ENCODE data around the gene NME7. TPM values are rescaled to one million over a fixed set of nuclear protein-coding genes. Genes with fewer than 3 reads are reported as not detected.

NME7 gene
- total RNA-seq, 1 experiment from 2014 or later, result 21.8 TPM

- no peak for TF ChIP-seq CTCF (IDR thresholded peaks at IDR 0.05 in 2 of 3, conservative IDR thresholded peaks at IDR 0.05 in 1 of 3; ENCODE audit: borderline replicate concordance in 1 of 3, insufficient read depth in 1 of 3, low read depth in 2 of 3, low read length in 2 of 3)
- TF ChIP-seq EGR1 (IDR thresholded peaks at IDR 0.05; ENCODE audit: low read depth), result no peak
Measured at GRCh38 chr1:169117599-169117998, 250.0 kb downstream of the NME7 start (continued).

- ATAC-seq (no peak), DNase-seq (ENCODE audit: low read depth, low spot score) (no peak)
- intact Hi-C loops (cut with micrococcal nuclease), result loop anchor here (10.0 kb wide), 1 partner anchor 772 kb away; no protein-coding TSS in a partner anchor
- TF ChIP-seq ATF3 (IDR thresholded peaks at IDR 0.05) (no peak), SIN3A (IDR thresholded peaks at IDR 0.05; ENCODE audit: low read depth) (no peak), RAD21 (IDR thresholded peaks at IDR 0.05; ENCODE audit: low read depth) (no peak), POLR2AphosphoS5 (IDR thresholded peaks at IDR 0.05; ENCODE audit: low read depth, low read length) (no peak), EGR1 (IDR thresholded peaks at IDR 0.05; ENCODE audit: low read depth) (no peak), EZH2phosphoT487 (IDR thresholded peaks at IDR 0.05; ENCODE audit: borderline replicate concordance) (no peak), ZBTB33 (IDR thresholded peaks at IDR 0.05; ENCODE audit: extremely low read depth, insufficient replicate concordance, low read length) (no peak), JUND (IDR thresholded peaks at IDR 0.05) (no peak), CBX3 (IDR thresholded peaks at IDR 0.05; ENCODE audit: low read depth) (no peak), ELF1 (IDR thresholded peaks at IDR 0.05; ENCODE audit: borderline replicate concordance, low read depth) (no peak), ZNF274 (IDR thresholded peaks at IDR 0.05; ENCODE audit: low read depth, low read length) (no peak), SP1 (IDR thresholded peaks at IDR 0.05; ENCODE audit: low read depth) (no peak), ZFX (IDR thresholded peaks at IDR 0.05) (no peak), SRF (IDR thresholded peaks at IDR 0.05; ENCODE audit: low read depth) (no peak), FOSL1 (IDR thresholded peaks at IDR 0.05; ENCODE audit: low read depth) (no peak), TCF7L2 (IDR thresholded peaks at IDR 0.05; ENCODE audit: borderline replicate concordance, extremely low read depth, insufficient read depth, insufficient read length) (no peak)
- Histone ChIP-seq H3K9ac (ENCODE audit: low read length) (peak overlapping the region; percentile 21; the same call in 1 of the 2 replicates), H3K27me3 (ENCODE audit: insufficient read depth, low read length) (no peaks in the 10 kb centered on the region), H3K27ac (ENCODE audit: low read depth, low read length) (no peak overlapping the region), H3K4me1 (ENCODE audit: control insufficient read depth in 1 of 2, insufficient read depth in 2 of 2, low read length in 2 of 2) (peaks cover 44 to 81% of the 10 kb centered on the region in 2 experiments), H4K20me1 (ENCODE audit: insufficient read depth) (no peaks in the 10 kb centered on the region), H3K9me2 (ENCODE audit: insufficient read depth) (no peaks in the 10 kb centered on the region), H2AFZ (ENCODE audit: low read depth, low read length, poor library complexity, severe bottlenecking) (no peak overlapping the region), H3K36me3 (ENCODE audit: control insufficient read depth in 1 of 2, insufficient read depth in 2 of 2, low read length in 2 of 2) (peaks cover 7 to 30% of the 10 kb centered on the region in 2 experiments; a peak in 2 of 4 replicates), H3K9me3 (ENCODE audit: control insufficient read depth in 1 of 2, insufficient read depth in 1 of 2, low read depth in 1 of 2, low read length in 2 of 2) (no peaks in the 10 kb centered on the region), H3K4me3 (replicated peaks in 1 of 2; ENCODE audit: low read depth in 1 of 2, low read length in 2 of 2) (no peak overlapping the region), H3K79me2 (ENCODE audit: insufficient read depth, low read length) (peaks cover 91% of the 10 kb centered on the region), H3K4me2 (ENCODE audit: low read length) (peak overlapping the region; percentile 48; the same call in 1 of the 2 replicates)
- ChIA-PET POLR2A (no interaction called here), CTCF (interaction anchor here (0.9 kb wide), 1 partner anchor 480 kb away, joined by 3 read pairs; no protein-coding TSS in a partner anchor), RAD21 (ENCODE audit: low non-redundant PET in 1 of 2, low total read pairs in 2 of 2, uncharacterized antibody in 2 of 2, unreplicated experiment in 2 of 2) (no interaction called here)
- no TSS peak for BruUV-seq (replicated peaks)
Measured at GRCh38 chr1:169117014-169117413, 250.6 kb downstream of the NME7 start.
